Activated naive CD4-positive, alpha-beta T cell treated with anti-CD3 and anti-CD28 coated beads for 36 hours (primary cell): ENCODE measurements around the gene TXNDC16. TPM values are rescaled to one million over a fixed set of nuclear protein-coding genes. Genes with fewer than 3 reads are reported as not detected.
"Not testable (repeated sequence)": the region's sequence is repeated elsewhere in the genome, so short reads cannot be mapped to it uniquely, and the experiment has no call there.

Source experiments
- CTCF ChIA-PET: fragments of 350-600 bp; sonication (Branson Sonifier 250); formaldehyde crosslinking; loops from one replicate; lab custom pipeline; 2021; ENCODE audit warnings: antibody characterized with exemption; lab: Charles Lee
- DNase-seq: peaks from one replicate; pipeline ENCODE4 v3.0.0-alpha.2; 2020
- H3K27ac Mint-ChIP-seq: one replicate; pipeline ENCODE4 v1.8.0; 2021; ENCODE audit warnings: mild to moderate bottlenecking, mixed read lengths
- H3K27me3 Mint-ChIP-seq: one replicate; pipeline ENCODE4 v1.8.0; 2021; ENCODE audit warnings: low read depth, mixed read lengths
- H3K36me3 Mint-ChIP-seq: one replicate; pipeline ENCODE4 v1.8.0; 2021; ENCODE audit warnings: low read depth, mixed read lengths
- H3K4me1 Mint-ChIP-seq: one replicate; pipeline ENCODE4 v1.8.0; 2021; ENCODE audit warnings: low read depth, mixed read lengths
- H3K4me3 Mint-ChIP-seq: one replicate; pipeline ENCODE4 v1.8.0; 2021; ENCODE audit warnings: mild to moderate bottlenecking, moderate library complexity, mixed read lengths
- H3K9me3 Mint-ChIP-seq: one replicate; pipeline ENCODE4 v1.8.0; 2021; ENCODE audit warnings: mixed read lengths
- intact Hi-C: fragments of 100-400 bp; cut with micrococcal nuclease; formaldehyde crosslinking; loops from one replicate; pipeline ENCODE4 v1.15.1; 2023
- total RNA-seq, 2 experiments: library from RNA; stranded (reverse); gene quantifications; one replicate each; pipeline ENCODE4 v1.2.3, GENCODE V29; 2021

The TXNDC16 gene
- total RNA-seq, 2 experiments from 2014 or later = 4.5 to 4.6 TPM

GRCh38 chr14:52472251-52472650 lies 80.1 kb downstream of the TXNDC16 start:
- CTCF ChIA-PET, DNase-seq, H3K27ac Mint-ChIP-seq, H3K9me3 Mint-ChIP-seq, H3K4me3 Mint-ChIP-seq, H3K4me1 Mint-ChIP-seq, H3K27me3 Mint-ChIP-seq: not testable (repeated sequence)
- intact Hi-C loops = loop anchor here (2.0 to 10.0 kb wide), 3 partner anchors 69 to 835 kb away; no protein-coding TSS in a partner anchor
- H3K36me3 Mint-ChIP-seq = peaks cover 19% of the 10 kb centered on the region

GRCh38 chr14:52467515-52468266 lies 84.6 kb downstream of the TXNDC16 start:
- peaks cover 7% of the 10 kb centered on the region for H3K4me1 Mint-ChIP-seq
- DNase-seq = no peak
- CTCF ChIA-PET = interaction anchor here (0.6 to 1.3 kb wide), 4 partner anchors 24 to 1662 kb away, joined by 3 to 5 read pairs (median 3); no protein-coding TSS in a partner anchor
- peaks cover 7% of the 10 kb centered on the region for H3K36me3 Mint-ChIP-seq
- H3K4me3 Mint-ChIP-seq = no peak overlapping the region
- intact Hi-C loops = no loop called here
- no peaks in the 10 kb centered on the region for H3K27me3 Mint-ChIP-seq
- no peaks in the 10 kb centered on the region for H3K9me3 Mint-ChIP-seq
- no peak overlapping the region for H3K27ac Mint-ChIP-seq

GRCh38 chr14:52464175-52464574 lies 88.1 kb downstream of the TXNDC16 start:
- DNase-seq = no peak
- no peak overlapping the region for H3K4me3 Mint-ChIP-seq
- H3K36me3 Mint-ChIP-seq = peaks cover 19% of the 10 kb centered on the region
- H3K9me3 Mint-ChIP-seq = peaks cover 8% of the 10 kb centered on the region
- no peak overlapping the region for H3K27ac Mint-ChIP-seq
- intact Hi-C loops = no loop called here
- CTCF ChIA-PET = interaction anchor here (0.8 kb wide), 1 partner anchor 164 kb away, joined by 5 read pairs; no protein-coding TSS in a partner anchor
- no peaks in the 10 kb centered on the region for H3K27me3 Mint-ChIP-seq
- H3K4me1 Mint-ChIP-seq = peaks cover 7% of the 10 kb centered on the region

GRCh38 chr14:52463375-52463774 lies 88.9 kb downstream of the TXNDC16 start:
- Mint-ChIP-seq H3K27me3 (no peaks in the 10 kb centered on the region), H3K9me3 (peaks cover 8% of the 10 kb centered on the region), H3K4me3 (no peak overlapping the region), H3K36me3 (peaks cover 17% of the 10 kb centered on the region), H3K27ac (no peak overlapping the region), H3K4me1 (peaks cover 7% of the 10 kb centered on the region)
- intact Hi-C loops = no loop called here
- no peak for DNase-seq
- CTCF ChIA-PET = interaction anchor here (0.7 to 0.8 kb wide), 3 partner anchors 163 to 905 kb away, joined by 3 to 5 read pairs (median 4); no protein-coding TSS in a partner anchor

GRCh38 chr14:52461721-52462120 lies 90.6 kb downstream of the TXNDC16 start:
- CTCF ChIA-PET = no interaction called here
- DNase-seq = no peak
- Mint-ChIP-seq H3K4me1 (peaks cover 6% of the 10 kb centered on the region), H3K9me3 (peaks cover 8% of the 10 kb centered on the region), H3K27ac (no peak overlapping the region), H3K27me3 (no peaks in the 10 kb centered on the region), H3K36me3 (peaks cover 16% of the 10 kb centered on the region), H3K4me3 (no peak overlapping the region)
- intact Hi-C loops = no loop called here

- Mint-ChIP-seq H3K4me1 (peaks cover 6% of the 10 kb centered on the region), H3K36me3 (peaks cover 24% of the 10 kb centered on the region), H3K4me3 (no peak overlapping the region), H3K27ac (no peak overlapping the region), H3K27me3 (no peaks in the 10 kb centered on the region), H3K9me3 (peaks cover 8% of the 10 kb centered on the region)
- no peak for DNase-seq
- CTCF ChIA-PET = interaction anchor here (1.5 kb wide), 1 partner anchor 159 kb away, joined by 4 read pairs; no protein-coding TSS in a partner anchor
- intact Hi-C loops = loop anchor here (2.0 kb wide), 2 partner anchors 46 to 134 kb away; no protein-coding TSS in a partner anchor
Observed at GRCh38 chr14:52458721-52459085, 93.6 kb downstream of the TXNDC16 start.

- intact Hi-C loops = no loop called here
- Mint-ChIP-seq H3K4me1 (peaks cover 6% of the 10 kb centered on the region), H3K36me3 (peaks cover 27% of the 10 kb centered on the region), H3K27me3 (no peaks in the 10 kb centered on the region), H3K9me3 (peaks cover 8% of the 10 kb centered on the region), H3K4me3 (no peak overlapping the region), H3K27ac (no peak overlapping the region)
- CTCF ChIA-PET = interaction anchor here (1.5 kb wide), 1 partner anchor 157 kb away, joined by 4 read pairs; no protein-coding TSS in a partner anchor
- no peak for DNase-seq
Observed at GRCh38 chr14:52457411-52457810, 94.9 kb downstream of the TXNDC16 start.

- Mint-ChIP-seq H3K4me3 (no peak overlapping the region), H3K36me3 (peaks cover 26% of the 10 kb centered on the region)
Observed at GRCh38 chr14:52455291-52456088, 96.8 kb downstream of the TXNDC16 start.

GRCh38 chr14:52447236-52447635 lies 105.1 kb downstream of the TXNDC16 start:
- Mint-ChIP-seq H3K27ac (no peak overlapping the region), H3K9me3 (peaks cover 4% of the 10 kb centered on the region), H3K4me3 (no peak overlapping the region), H3K36me3 (peaks cover 36% of the 10 kb centered on the region), H3K4me1 (no peaks in the 10 kb centered on the region), H3K27me3 (no peaks in the 10 kb centered on the region)
- no peak for DNase-seq
- intact Hi-C loops = no loop called here
- CTCF ChIA-PET = no interaction called here

More at GRCh38 chr14:52455291-52456088, 96.8 kb downstream of the TXNDC16 start:
- no peak for DNase-seq
- Mint-ChIP-seq H3K27ac (no peak overlapping the region), H3K4me1 (peaks cover 6% of the 10 kb centered on the region), H3K9me3 (peaks cover 3% of the 10 kb centered on the region), H3K27me3 (no peaks in the 10 kb centered on the region)
- CTCF ChIA-PET = interaction anchor here (0.7 to 1.7 kb wide), 3 partner anchors 41 to 155 kb away, joined by 3 to 4 read pairs (median 3); no protein-coding TSS in a partner anchor
- intact Hi-C loops = no loop called here

GRCh38 chr14:52446355-52446754 lies 106.0 kb downstream of the TXNDC16 start:
- CTCF ChIA-PET = no interaction called here
- H3K36me3 Mint-ChIP-seq = peaks cover 34% of the 10 kb centered on the region
- peaks cover 4% of the 10 kb centered on the region for H3K9me3 Mint-ChIP-seq
- DNase-seq = no peak
- no peak overlapping the region for H3K4me3 Mint-ChIP-seq
- no peak overlapping the region for H3K27ac Mint-ChIP-seq
- H3K27me3 Mint-ChIP-seq = no peaks in the 10 kb centered on the region
- H3K4me1 Mint-ChIP-seq = no peaks in the 10 kb centered on the region
- intact Hi-C loops = no loop called here

GRCh38 chr14:52443506-52443905 lies 108.8 kb downstream of the TXNDC16 start:
- H3K36me3 Mint-ChIP-seq = peaks cover 17% of the 10 kb centered on the region
- intact Hi-C loops = no loop called here
- H3K4me1 Mint-ChIP-seq = no peaks in the 10 kb centered on the region
- H3K4me3 Mint-ChIP-seq = no peak overlapping the region
- DNase-seq = no peak
- peaks cover 2% of the 10 kb centered on the region for H3K9me3 Mint-ChIP-seq
- CTCF ChIA-PET = interaction anchor here (0.9 kb wide), 1 partner anchor 25 kb away, joined by 3 read pairs; no protein-coding TSS in a partner anchor
- H3K27me3 Mint-ChIP-seq = no peaks in the 10 kb centered on the region
- H3K27ac Mint-ChIP-seq = no peak overlapping the region

GRCh38 chr14:52442602-52443001 lies 109.7 kb downstream of the TXNDC16 start:
- Mint-ChIP-seq H3K36me3 (peaks cover 9% of the 10 kb centered on the region), H3K27ac (no peak overlapping the region), H3K4me1 (no peaks in the 10 kb centered on the region), H3K27me3 (no peaks in the 10 kb centered on the region), H3K9me3 (no peaks in the 10 kb centered on the region), H3K4me3 (no peak overlapping the region)
- intact Hi-C loops = no loop called here
- DNase-seq = no peak
- CTCF ChIA-PET = interaction anchor here (1.7 kb wide), 1 partner anchor 143 kb away, joined by 4 read pairs; no protein-coding TSS in a partner anchor
